Stimulated activated CD4-positive, alpha-beta T cell treated with anti-CD3 and anti-CD28 coated beads, Interleukin-2, amount 100 ng/mL, for 24 hours (primary cell): ENCODE measurements around the gene CNOT11.
"Not testable (repeated sequence)": the region's sequence is repeated elsewhere in the genome, so short reads cannot be mapped to it uniquely, and the experiment has no call there.

Experiments
- DNase-seq, 2 donors: peaks; one replicate each; pipeline ENCODE4 v3.0.0-alpha.2; 2020

CNOT11 gene

GRCh38 chr2:101310834-101311695 is 58.4 kb downstream of the CNOT11 start:
- DNase-seq, result no peak

GRCh38 chr2:101311696-101312017 is 59.0 kb downstream of the CNOT11 start:
- DNase-seq, result no peak

- DNase-seq, result not testable (repeated sequence)
Measured at GRCh38 chr2:101316568-101316967, 63.9 kb downstream of the CNOT11 start.
